ENCODE results near the gene TGFBR3. TPM values are rescaled to one million over a fixed set of nuclear protein-coding genes. Genes with fewer than 3 reads are reported as not detected.
"Not testable (repeated sequence)": the region's sequence is repeated elsewhere in the genome, so short reads cannot be mapped to it uniquely, and the experiment has no call there.

Gene TGFBR3
- total and polyA plus RNA-seq, 2 of the 4 experiments (the other 2 are of a cell fraction) = 3.0 to 11.3 TPM

GRCh38 chr1:91835087-91835521 is 50.8 kb downstream of the TGFBR3 start:
- Histone ChIP-seq H3K14ac (replicated peaks; ENCODE audit: low read depth, low read length) (peak overlapping the region; percentile 20), H2AK5ac (ENCODE audit: low read depth, low read length) (0 out of 2 replicates have a peak overlapping the region, but pooled peaks have one; percentile 10), H3K27ac (ENCODE audit: insufficient read depth, low read length) (no peak overlapping the region), H3K18ac (ENCODE audit: low read depth, low read length) (no peak overlapping the region), H3K9me3 (ENCODE audit: control insufficient read depth, insufficient read depth, low read length) (no peaks in the 10 kb centered on the region), H3K56ac (ENCODE audit: extremely low read depth, insufficient read depth, low read length) (no peak overlapping the region), H3K4me2 (ENCODE audit: low read depth, low read length) (no peak overlapping the region), H2AFZ (replicated peaks; ENCODE audit: low read length, poor library complexity) (no peak overlapping the region), H3K36me3 (ENCODE audit: control insufficient read depth, insufficient read depth, low read length) (no peaks in the 10 kb centered on the region), H4K5ac (ENCODE audit: low read depth, low read length) (no peak overlapping the region), H3K9ac (ENCODE audit: low read depth, low read length) (no peak overlapping the region), H2AK9ac (replicated peaks; ENCODE audit: low read depth, low read length, poor library complexity) (no peak overlapping the region), H4K20me1 (ENCODE audit: insufficient read depth, low read length) (no peaks in the 10 kb centered on the region), H2BK15ac (ENCODE audit: low read depth, low read length) (no peak overlapping the region), H4K8ac (ENCODE audit: low read depth in 2 of 2, low read length in 2 of 2) (peak overlapping the region in 1 of 2 experiments; percentile 50; a peak in 1 of 4 replicates), H3K4me1 (ENCODE audit: control insufficient read depth, insufficient read depth, low read length) (peaks cover 10% of the 10 kb centered on the region), H2BK5ac (ENCODE audit: low read depth, low read length, poor library complexity, severe bottlenecking) (no peak overlapping the region), H4K91ac (ENCODE audit: insufficient read depth, low read depth, low read length) (peak overlapping the region; percentile 4; the same call in 1 of the 2 replicates), H3K23ac (ENCODE audit: low read depth, low read length) (no peak overlapping the region; the same call in 1 of the 2 replicates), H3K27me3 (ENCODE audit: control insufficient read depth, insufficient read depth, low read length) (no peaks in the 10 kb centered on the region), H2BK20ac (ENCODE audit: low read depth, low read length) (0 out of 2 replicates have a peak overlapping the region, but pooled peaks have one; percentile 26), H3K9me1 (ENCODE audit: insufficient read depth, low read length) (peaks cover 7% of the 10 kb centered on the region; the same call in 1 of the 2 replicates), H3K79me1 (ENCODE audit: low read depth in 1 of 2, low read length in 2 of 2) (peaks cover 5 to 7% of the 10 kb centered on the region in 2 experiments; a peak in 2 of 4 replicates), H3K4ac (ENCODE audit: low read depth, low read length) (peak overlapping the region; percentile 1; the same call in 1 of the 2 replicates), H2BK120ac (ENCODE audit: low read depth, low read length) (peak overlapping the region; percentile 9; the same call in 1 of the 2 replicates), H3K4me3 (ENCODE audit: insufficient read depth, low read depth, low read length) (no peak overlapping the region)
- DNase-seq = no peak
- dilution Hi-C loops (cut with HindIII; ENCODE audit: low sequenced_read_pairs, unreplicated experiment) = no loop called here
- intact Hi-C loops (cut with micrococcal nuclease) = no loop called here
- TF ChIP-seq CTCF (conservative IDR thresholded peaks at IDR 0.05; ENCODE audit: low read depth, low read length) (no peak), FOS (IDR thresholded peaks at IDR 0.05; ENCODE audit: low read depth, low read length) (no peak)
- ATAC-seq (ENCODE audit: low read depth) = no peak
- ChIA-PET POLR2A (ENCODE audit: unreplicated experiment) (no interaction called here), CTCF (interaction anchor here (0.6 kb wide), 1 partner anchor 71 kb away, joined by 4 read pairs; no protein-coding TSS in a partner anchor)
- in situ Hi-C loops (cut with MboI; ENCODE audit: low sequenced_read_pairs) = no loop called here
- no TSS peak for BruUV-seq (replicated peaks)
- no CpG with 5 or more reads among the region's 1 CpG for WGBS, 2 experiments (ENCODE audit: extremely low coverage in 2 of 2, insufficient read length in 1 of 2)

- CTCF ChIA-PET; H3K23ac ChIP-seq (ENCODE audit: low read depth, low read length); H3K14ac ChIP-seq (replicated peaks; ENCODE audit: low read depth, low read length); H4K5ac ChIP-seq (ENCODE audit: low read depth, low read length); H3K36me3 ChIP-seq (ENCODE audit: control insufficient read depth, insufficient read depth, low read length); H2AK5ac ChIP-seq (ENCODE audit: low read depth, low read length); BruUV-seq (replicated peaks); DNase-seq; ATAC-seq (ENCODE audit: low read depth); H3K9me1 ChIP-seq (ENCODE audit: insufficient read depth, low read length); in situ Hi-C loops (cut with MboI; ENCODE audit: low sequenced_read_pairs); H2BK5ac ChIP-seq (ENCODE audit: low read depth, low read length, poor library complexity, severe bottlenecking); H4K91ac ChIP-seq (ENCODE audit: insufficient read depth, low read depth, low read length); H3K4ac ChIP-seq (ENCODE audit: low read depth, low read length); dilution Hi-C loops (cut with HindIII; ENCODE audit: low sequenced_read_pairs, unreplicated experiment); H2BK15ac ChIP-seq (ENCODE audit: low read depth, low read length); H2BK20ac ChIP-seq (ENCODE audit: low read depth, low read length); H3K9me3 ChIP-seq (ENCODE audit: control insufficient read depth, insufficient read depth, low read length); H3K56ac ChIP-seq (ENCODE audit: extremely low read depth, insufficient read depth, low read length); H3K27me3 ChIP-seq (ENCODE audit: control insufficient read depth, insufficient read depth, low read length); H4K20me1 ChIP-seq (ENCODE audit: insufficient read depth, low read length); H3K27ac ChIP-seq (ENCODE audit: insufficient read depth, low read length); POLR2A ChIA-PET (ENCODE audit: unreplicated experiment); H3K4me2 ChIP-seq (ENCODE audit: low read depth, low read length); H3K18ac ChIP-seq (ENCODE audit: low read depth, low read length); H2AFZ ChIP-seq (replicated peaks; ENCODE audit: low read length, poor library complexity); H3K9ac ChIP-seq (ENCODE audit: low read depth, low read length); H4K8ac ChIP-seq (ENCODE audit: low read depth in 2 of 2, low read length in 2 of 2); H2AK9ac ChIP-seq (replicated peaks; ENCODE audit: low read depth, low read length, poor library complexity); H3K4me3 ChIP-seq (ENCODE audit: insufficient read depth, low read depth, low read length): not testable (repeated sequence)
- WGBS, 2 experiments (ENCODE audit: extremely low coverage in 2 of 2, insufficient read length in 1 of 2) = no CpG with 5 or more reads among the region's 7 CpGs
- Histone ChIP-seq H3K79me1 (ENCODE audit: low read depth in 1 of 2, low read length in 2 of 2) (peaks cover 5 to 13% of the 10 kb centered on the region in 2 experiments; a peak in 2 of 4 replicates), H3K4me1 (ENCODE audit: control insufficient read depth, insufficient read depth, low read length) (peaks cover 12% of the 10 kb centered on the region), H2BK120ac (ENCODE audit: low read depth, low read length) (0 out of 2 replicates have a peak overlapping the region, but pooled peaks have one; percentile 9)
- intact Hi-C loops (cut with micrococcal nuclease) = loop anchor here (5.0 kb wide), 1 partner anchor 53 kb away; the partner anchor contains the start of gene TGFBR3
Observed at GRCh38 chr1:91834549-91834948, 51.4 kb downstream of the TGFBR3 start.
